WTC11 (cell line): ENCODE results near the gene RARRES2. TPM values are rescaled to one million over a fixed set of nuclear protein-coding genes. Genes with fewer than 3 reads are reported as not detected.

Experiments used
- ATAC-seq: fragments of 200-7000 bp; cut with Tn5 transposase; 2 replicates; pipeline ENCODE4 v1.10.0; 2021; ENCODE audit warnings: mild to moderate bottlenecking, moderate library complexity
- CTCF ChIA-PET: fragments of 300-600 bp; sonication (Branson Sonifier 250); formaldehyde crosslinking; loops from one replicate; lab custom pipeline; 2021; ENCODE audit warnings: antibody characterized with exemption; lab: Charles Lee
- POLR2A ChIA-PET: fragments of 350-600 bp; sonication (Branson Sonifier 250); formaldehyde crosslinking; loops from one replicate; lab custom pipeline; 2021; ENCODE audit warnings: antibody characterized with exemption; lab: Charles Lee
- DNase-seq: peaks from one replicate; pipeline ENCODE4 v3.0.0; 2021; ENCODE audit warnings: low spot score
- H3K27ac Mint-ChIP-seq: 2 replicates; pipeline ENCODE4 v1.8.0; 2021; ENCODE audit warnings: mixed read lengths
- H3K27me3 Mint-ChIP-seq: 2 replicates; pipeline ENCODE4 v1.8.0; 2021; ENCODE audit warnings: low read depth, mild to moderate bottlenecking, moderate library complexity, mixed read lengths
- H3K36me3 Mint-ChIP-seq: 2 replicates; pipeline ENCODE4 v1.8.0; 2021; ENCODE audit warnings: mixed read lengths
- H3K4me1 Mint-ChIP-seq: 2 replicates; pipeline ENCODE4 v1.8.0; 2022; ENCODE audit warnings: mixed read lengths
- H3K4me3 Mint-ChIP-seq: 2 replicates; pipeline ENCODE4 v1.8.0; 2021; ENCODE audit warnings: mild to moderate bottlenecking, moderate library complexity, mixed read lengths
- H3K9me3 Mint-ChIP-seq: 2 replicates; pipeline ENCODE4 v1.8.0; 2021; ENCODE audit warnings: mixed read lengths
- ATF1 ChIP-seq: sonication (generic); formaldehyde crosslinking; IDR thresholded peaks from 2 replicates; pipeline ENCODE4 v1.8.1; 2023; ENCODE audit warnings: mild to moderate bottlenecking, moderate library complexity, missing genetic modification reagents
- ATF3 ChIP-seq: sonication (generic); formaldehyde crosslinking; conservative IDR thresholded peaks from 2 replicates; pipeline ENCODE4 v1.8.1; 2022; ENCODE audit warnings: mild to moderate bottlenecking, missing genetic modification reagents
- ATF6 ChIP-seq: sonication (generic); formaldehyde crosslinking; IDR thresholded peaks from 2 replicates; pipeline ENCODE4 v1.8.1; 2023; ENCODE audit warnings: mild to moderate bottlenecking, missing genetic modification reagents
- CREM ChIP-seq: sonication (generic); formaldehyde crosslinking; IDR thresholded peaks from 2 replicates; pipeline ENCODE4 v1.8.1; 2022; ENCODE audit warnings: mild to moderate bottlenecking, missing genetic modification reagents, moderate library complexity
- ETV6 ChIP-seq: sonication (generic); formaldehyde crosslinking; IDR thresholded peaks from 2 replicates; pipeline ENCODE4 v1.8.1; 2022; ENCODE audit warnings: mild to moderate bottlenecking, missing genetic modification reagents
- FOXJ3 ChIP-seq: sonication (generic); formaldehyde crosslinking; IDR thresholded peaks from 2 replicates; pipeline ENCODE4 v1.9.0; 2021; ENCODE audit warnings: missing genetic modification reagents, mild to moderate bottlenecking, borderline replicate concordance
- GABPB1 ChIP-seq: sonication (generic); formaldehyde crosslinking; IDR thresholded peaks from 2 replicates; pipeline ENCODE4 v1.8.1; 2023; ENCODE audit warnings: mild to moderate bottlenecking, missing genetic modification reagents
- MXD4 ChIP-seq: fragments of 250-450 bp; sonication (Bioruptor Pico); IDR thresholded peaks from 2 replicates; pipeline ENCODE4 v1.8.0; 2021; ENCODE audit warnings: mild to moderate bottlenecking, moderate library complexity, borderline replicate concordance
- MYBL2 ChIP-seq: sonication (generic); formaldehyde crosslinking; IDR thresholded peaks from 2 replicates; pipeline ENCODE4 v1.8.1; 2023; ENCODE audit warnings: mild to moderate bottlenecking, moderate library complexity, missing genetic modification reagents
- NFATC4 ChIP-seq: fragments of 250-450 bp; sonication (Bioruptor Pico); IDR thresholded peaks from 2 replicates; pipeline ENCODE4 v1.9.0; 2021; ENCODE audit warnings: mild to moderate bottlenecking
- NFYB ChIP-seq: sonication (generic); formaldehyde crosslinking; conservative IDR thresholded peaks from 2 replicates; pipeline ENCODE4 v1.8.0; 2022; ENCODE audit warnings: low read depth, missing genetic modification reagents
- RELA ChIP-seq: sonication (generic); formaldehyde crosslinking; IDR thresholded peaks from 2 replicates; pipeline ENCODE4 v1.8.1; 2022; ENCODE audit warnings: missing genetic modification reagents, mild to moderate bottlenecking, borderline replicate concordance
- SMAD4 ChIP-seq: sonication (generic); formaldehyde crosslinking; IDR thresholded peaks from 2 replicates; pipeline ENCODE4 v1.8.0; 2022; ENCODE audit warnings: mild to moderate bottlenecking, missing genetic modification reagents
- SOX15 ChIP-seq: fragments of 250-450 bp; sonication (Bioruptor Pico); IDR thresholded peaks from 2 replicates; pipeline ENCODE4 v1.9.0; 2021; ENCODE audit warnings: mild to moderate bottlenecking
- TEAD4 ChIP-seq: sonication (generic); formaldehyde crosslinking; IDR thresholded peaks from 2 replicates; pipeline ENCODE4 v1.8.0; 2022; ENCODE audit warnings: mild to moderate bottlenecking, missing genetic modification reagents
- ZBTB21 ChIP-seq: sonication (generic); formaldehyde crosslinking; IDR thresholded peaks from 2 replicates; pipeline ENCODE4 v1.8.1; 2023; ENCODE audit warnings: mild to moderate bottlenecking, missing genetic modification reagents, borderline replicate concordance
- ZNF121 ChIP-seq: sonication (generic); formaldehyde crosslinking; IDR thresholded peaks from 2 replicates; pipeline ENCODE4 v1.8.0; 2023; ENCODE audit warnings: missing genetic modification reagents
- ZNF281 ChIP-seq: sonication (generic); formaldehyde crosslinking; IDR thresholded peaks from 2 replicates; pipeline ENCODE4 v1.8.0; 2023; ENCODE audit warnings: mild to moderate bottlenecking, missing genetic modification reagents
- total RNA-seq: library from RNA; stranded (reverse); gene quantifications from 3 replicates; pipeline ENCODE4 v1.2.3, GENCODE V29; 2021
- TF ChIP-seq, protein P1 (sequence below): sonication (generic); formaldehyde crosslinking; IDR thresholded peaks from 2 replicates; pipeline ENCODE4 v1.8.1; 2022; ENCODE audit warnings: low read depth, missing genetic modification reagents, borderline replicate concordance

The RARRES2 gene
- total RNA-seq, 1 experiment from 2014 or later: 230 TPM

- no peak for TF ChIP-seq ZNF121 (CRISPR knock-in tag)
- no peak for TF ChIP-seq CREM (CRISPR knock-in tag)
- no peak for TF ChIP-seq SOX15
- no peak for TF ChIP-seq SMAD4 (CRISPR knock-in tag)
- no peak for TF ChIP-seq MXD4 (CRISPR knock-in tag)
- no peak for TF ChIP-seq ZBTB21 (CRISPR knock-in tag)
- TF ChIP-seq ETV6 (CRISPR knock-in tag): no peak
- POLR2A ChIA-PET: interaction anchor here (0.5 to 1.8 kb wide), 5 partner anchors 9 to 330 kb away, joined by 3 to 27 read pairs (median 9); partner anchors contain the start of gene REPIN1
These were observed 36.2 kb upstream of the RARRES2 start for GRCh38 chr7:150377635-150378034.

DNA sequence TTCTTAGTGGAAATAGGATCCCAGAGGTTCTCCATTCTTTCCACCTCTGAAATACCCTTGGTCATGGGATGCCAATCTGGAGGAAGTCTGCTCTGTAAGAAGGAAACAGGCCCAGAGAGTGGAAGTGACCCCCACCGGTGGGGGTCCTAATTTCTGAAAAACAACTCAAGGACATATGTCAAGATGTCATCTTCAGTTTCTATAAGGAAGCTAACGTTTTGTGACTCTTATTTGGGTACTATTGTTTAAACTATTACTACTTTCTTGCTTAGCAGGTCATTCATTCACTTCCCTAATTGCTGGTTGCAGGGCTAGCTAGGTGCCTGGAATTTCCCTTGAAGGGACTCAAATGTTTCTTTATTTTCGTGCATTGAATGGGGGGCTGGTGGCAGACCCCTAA, 35.8 kb upstream of the RARRES2 start:
- no peaks in the 10 kb centered on the region for H3K9me3 Mint-ChIP-seq
- CTCF ChIA-PET: interaction anchor here (0.8 to 2.3 kb wide), 10 partner anchors 7 to 47 kb away, joined by 3 to 16 read pairs (median 6); partner anchors contain the start of gene REPIN1
- POLR2A ChIA-PET: interaction anchor here (0.5 to 1.8 kb wide), 4 partner anchors 8 to 330 kb away, joined by 3 to 27 read pairs (median 10); partner anchors contain the start of gene REPIN1

More at GRCh38 chr7:150377635-150378034, 36.2 kb upstream of the RARRES2 start:
- H3K27me3 Mint-ChIP-seq: no peaks in the 10 kb centered on the region
- H3K27ac Mint-ChIP-seq: peak overlapping the region; percentile 80
- CTCF ChIA-PET: interaction anchor here (0.6 to 2.3 kb wide), 14 partner anchors 8 to 617 kb away, joined by 3 to 16 read pairs (median 6); partner anchors contain the start of gene REPIN1
- no peaks in the 10 kb centered on the region for H3K9me3 Mint-ChIP-seq
- peak overlapping the region; percentile 37 for H3K4me3 Mint-ChIP-seq
- peaks cover 82% of the 10 kb centered on the region for H3K4me1 Mint-ChIP-seq
- peaks cover 24% of the 10 kb centered on the region for H3K36me3 Mint-ChIP-seq
- peak; percentile 7 for DNase-seq
- no peak for ATAC-seq

More for the DNA sequence above, 35.8 kb upstream of the RARRES2 start:
- TF ChIP-seq ATF1 (CRISPR knock-in tag): no peak
- TF ChIP-seq NFYB (CRISPR knock-in tag): no peak
- no peak for TF ChIP-seq ATF3
- TF ChIP-seq ZNF281 (CRISPR knock-in tag): no peak
- TF ChIP-seq TEAD4 (CRISPR knock-in tag): no peak
- no peak for TF ChIP-seq FOXJ3
- TF ChIP-seq ATF6: no peak
- TF ChIP-seq MYBL2 (CRISPR knock-in tag): no peak
- TF ChIP-seq, protein P1, sequence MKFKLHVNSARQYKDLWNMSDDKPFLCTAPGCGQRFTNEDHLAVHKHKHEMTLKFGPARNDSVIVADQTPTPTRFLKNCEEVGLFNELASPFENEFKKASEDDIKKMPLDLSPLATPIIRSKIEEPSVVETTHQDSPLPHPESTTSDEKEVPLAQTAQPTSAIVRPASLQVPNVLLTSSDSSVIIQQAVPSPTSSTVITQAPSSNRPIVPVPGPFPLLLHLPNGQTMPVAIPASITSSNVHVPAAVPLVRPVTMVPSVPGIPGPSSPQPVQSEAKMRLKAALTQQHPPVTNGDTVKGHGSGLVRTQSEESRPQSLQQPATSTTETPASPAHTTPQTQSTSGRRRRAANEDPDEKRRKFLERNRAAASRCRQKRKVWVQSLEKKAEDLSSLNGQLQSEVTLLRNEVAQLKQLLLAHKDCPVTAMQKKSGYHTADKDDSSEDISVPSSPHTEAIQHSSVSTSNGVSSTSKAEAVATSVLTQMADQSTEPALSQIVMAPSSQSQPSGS (CRISPR knock-in tag): no peak
- TF ChIP-seq GABPB1 (CRISPR knock-in tag): no peak
- TF ChIP-seq RELA (CRISPR knock-in tag): no peak
- no peak for TF ChIP-seq NFATC4 (CRISPR knock-in tag)
- H3K4me1 Mint-ChIP-seq: peaks cover 79% of the 10 kb centered on the region
- peak overlapping the region; percentile 80 for H3K27ac Mint-ChIP-seq
- no peak for ATAC-seq
- no peaks in the 10 kb centered on the region for H3K27me3 Mint-ChIP-seq
- H3K4me3 Mint-ChIP-seq: no peak overlapping the region
- H3K36me3 Mint-ChIP-seq: peaks cover 26% of the 10 kb centered on the region
- no peak for DNase-seq
